ENCODE results near the gene PLAU.

GRCh38 chr10:73965890-73966768 lies 55.2 kb downstream of the PLAU start:
- TF ChIP-seq GATA2 (IDR thresholded peaks at IDR 0.05; ENCODE audit: low read depth, low read length) (no peak), GATA3 (IDR thresholded peaks at IDR 0.05; ENCODE audit: low read depth, low read length) (no peak)

Data from SH-SY5Y (cell line).